ENCODE measurements around the gene ELP1.
"Not testable (repeated sequence)": the region's sequence is repeated elsewhere in the genome, so short reads cannot be mapped to it uniquely, and the experiment has no call there.

ELP1 gene

GRCh38 chr9:108924466-108924865 is 9.5 kb downstream of the ELP1 start:
- no peak for DNase-seq (ENCODE audit: low read depth in 2 of 2)

DNA sequence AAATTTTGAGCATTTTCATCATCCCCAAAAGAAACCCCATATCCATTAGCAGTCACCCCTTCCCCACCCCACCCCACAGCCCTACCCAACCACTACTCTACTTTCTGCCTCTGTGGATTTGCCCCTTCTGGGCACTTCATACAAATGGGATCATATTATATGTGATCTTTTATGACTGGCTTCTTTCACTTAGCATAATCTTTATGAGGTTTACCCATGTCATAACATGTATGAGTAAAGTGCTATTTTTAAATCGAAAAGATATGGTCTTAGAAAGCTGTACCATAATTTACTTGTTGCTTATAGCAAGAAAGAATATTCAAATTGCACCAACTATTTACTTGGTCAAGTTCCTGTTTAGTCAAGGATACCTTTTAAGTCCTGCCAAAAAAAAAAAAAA is 12.7 kb downstream of the ELP1 start:
- no peak for DNase-seq (ENCODE audit: low read depth in 2 of 2)

GRCh38 chr9:108920401-108920800 is 13.5 kb downstream of the ELP1 start:
- not testable (repeated sequence) for DNase-seq (ENCODE audit: low read depth in 2 of 2)

DNA sequence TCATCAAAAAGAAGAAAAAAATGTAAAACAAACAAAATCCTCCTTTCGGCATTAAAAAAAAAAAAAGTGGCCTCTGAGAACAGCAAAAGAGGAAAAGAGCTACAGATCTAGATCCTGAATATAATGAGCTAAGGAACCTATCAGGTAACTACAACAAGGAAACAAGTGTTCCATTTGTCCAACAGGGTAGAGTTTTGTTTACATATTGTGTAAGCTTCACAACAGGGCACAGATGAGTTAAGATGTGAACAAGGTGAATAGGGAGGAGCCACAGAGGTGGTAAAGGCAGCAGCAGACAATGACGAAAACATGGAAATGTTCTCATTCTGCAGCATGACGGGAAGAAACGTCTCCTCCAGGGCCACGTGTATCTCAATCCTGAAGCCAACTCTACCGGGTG is 14.4 kb downstream of the ELP1 start:
- DNase-seq (ENCODE audit: low read depth in 2 of 2): no peak

DNA sequence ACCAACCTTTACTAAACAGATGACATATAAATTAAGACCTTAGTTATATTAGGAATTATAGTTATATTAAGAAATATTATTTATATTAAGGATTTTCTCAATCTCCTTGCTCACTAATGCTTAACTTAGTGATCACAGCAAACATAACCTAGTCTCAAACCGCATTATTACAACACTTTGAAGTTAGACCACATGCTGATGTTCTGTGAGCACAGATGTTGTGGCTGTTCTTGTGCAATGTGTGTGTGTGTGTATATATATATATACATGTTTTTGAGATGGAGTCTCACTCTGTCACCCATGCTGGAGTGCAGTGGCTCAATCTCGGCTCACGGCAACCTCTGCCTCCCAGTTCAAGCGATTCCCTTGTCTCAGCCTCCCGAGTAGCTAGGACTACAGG is 20.5 kb downstream of the ELP1 start:
- no peak for DNase-seq (ENCODE audit: low read depth in 2 of 2)

DNA sequence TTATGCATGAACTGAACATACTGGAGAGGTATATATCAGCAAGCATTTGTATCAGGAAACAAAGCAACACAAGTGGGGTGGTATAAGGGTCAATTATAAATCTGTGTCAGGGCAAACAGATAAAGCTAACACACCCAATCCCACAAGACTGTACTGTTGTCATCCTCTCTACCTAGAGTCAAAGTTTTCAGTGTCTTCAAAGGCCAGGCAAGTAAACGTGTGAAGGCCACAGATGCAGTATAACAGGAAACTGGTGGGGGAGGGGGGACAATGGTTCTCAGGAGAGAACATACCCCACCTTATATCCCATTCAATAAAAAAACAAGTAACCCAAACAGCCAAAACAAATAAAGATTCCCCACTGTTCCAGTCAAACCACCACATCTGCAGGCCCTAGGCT is 22.1 kb downstream of the ELP1 start:
- DNase-seq (ENCODE audit: low read depth in 2 of 2): no peak

- no peak for DNase-seq (ENCODE audit: low read depth in 2 of 2)
These were observed 23.0 kb downstream of the ELP1 start for GRCh38 chr9:108910914-108911313.

GRCh38 chr9:108910402-108910801 is 23.5 kb downstream of the ELP1 start:
- no peak for DNase-seq (ENCODE audit: low read depth in 2 of 2)

DNA sequence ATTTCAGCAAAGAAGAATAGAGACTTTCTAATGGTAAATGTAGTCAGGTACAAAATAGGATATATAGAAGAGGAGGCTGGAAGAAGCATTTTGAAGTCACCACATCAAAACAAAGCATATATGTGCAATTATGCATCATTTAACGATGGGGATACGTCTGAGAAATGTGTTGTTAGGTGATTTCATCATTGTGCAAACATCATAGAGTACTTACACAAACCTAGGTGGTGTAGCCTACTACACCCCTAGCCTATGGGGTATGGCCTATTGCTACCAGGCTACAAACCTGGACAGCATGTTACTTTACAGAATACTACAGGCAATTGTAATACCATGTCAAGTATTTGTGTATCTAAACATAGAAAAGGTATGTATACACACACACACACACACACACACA is 28.4 kb downstream of the ELP1 start:
- no peak for DNase-seq (ENCODE audit: low read depth in 2 of 2)

DNA sequence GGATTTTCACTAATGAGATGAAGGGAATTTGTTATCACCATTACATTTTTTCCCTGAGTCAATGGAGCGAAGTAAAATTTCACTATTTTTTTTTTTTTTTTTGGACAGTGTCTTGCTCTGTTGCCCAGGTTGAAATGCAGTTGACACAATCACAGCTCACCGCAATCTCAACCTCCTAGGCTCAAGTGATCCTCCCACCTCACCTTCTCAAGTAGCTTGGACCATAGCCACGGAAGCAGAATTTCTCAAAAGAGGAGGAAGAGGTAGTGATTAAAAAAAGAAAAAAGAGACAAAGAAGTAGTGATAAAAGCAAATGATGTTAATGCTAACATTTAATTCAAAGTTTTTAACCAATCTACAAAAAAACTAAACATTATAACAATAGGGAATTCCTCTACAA is 29.8 kb downstream of the ELP1 start:
- no peak for DNase-seq (ENCODE audit: low read depth in 2 of 2)

GRCh38 chr9:108903420-108904103 is 30.4 kb downstream of the ELP1 start:
- no peak for DNase-seq (ENCODE audit: low read depth in 2 of 2)

GRCh38 chr9:108900176-108900575 is 33.7 kb downstream of the ELP1 start:
- no peak for DNase-seq (ENCODE audit: low read depth in 2 of 2)

DNA sequence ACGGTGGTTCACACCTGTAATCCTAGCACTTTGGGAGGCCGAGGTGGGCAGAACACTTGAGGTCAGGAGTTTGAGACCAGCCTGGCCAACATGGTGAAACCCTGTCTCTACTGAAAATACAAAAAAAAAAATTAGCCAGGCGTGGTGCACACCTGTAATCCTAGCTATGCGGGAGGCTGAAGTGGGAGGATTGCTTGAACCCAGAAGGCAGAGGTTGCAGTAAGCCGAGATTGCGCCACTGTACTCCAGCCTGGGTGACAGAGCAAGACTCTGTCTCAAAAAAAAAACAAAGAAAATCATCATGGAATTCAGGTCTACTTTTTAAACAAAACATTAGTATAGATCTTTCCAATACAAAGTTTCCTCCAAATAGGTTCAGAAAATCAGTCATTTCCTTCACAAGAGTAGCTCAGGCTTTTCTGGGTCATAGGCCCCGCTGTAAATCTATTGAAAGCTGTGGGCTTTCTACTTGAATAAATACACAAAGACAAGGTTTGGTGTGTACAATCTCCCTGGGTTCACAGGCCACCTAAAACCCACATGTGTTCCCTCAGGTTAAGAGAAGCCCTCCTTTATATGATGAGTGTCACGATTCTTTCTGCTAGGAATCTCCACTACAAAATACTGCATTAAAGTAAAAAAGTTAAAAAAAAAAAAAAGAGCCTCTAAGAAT is 34.8 kb downstream of the ELP1 start:
- not testable (repeated sequence) for DNase-seq (ENCODE audit: low read depth in 2 of 2)

DNA sequence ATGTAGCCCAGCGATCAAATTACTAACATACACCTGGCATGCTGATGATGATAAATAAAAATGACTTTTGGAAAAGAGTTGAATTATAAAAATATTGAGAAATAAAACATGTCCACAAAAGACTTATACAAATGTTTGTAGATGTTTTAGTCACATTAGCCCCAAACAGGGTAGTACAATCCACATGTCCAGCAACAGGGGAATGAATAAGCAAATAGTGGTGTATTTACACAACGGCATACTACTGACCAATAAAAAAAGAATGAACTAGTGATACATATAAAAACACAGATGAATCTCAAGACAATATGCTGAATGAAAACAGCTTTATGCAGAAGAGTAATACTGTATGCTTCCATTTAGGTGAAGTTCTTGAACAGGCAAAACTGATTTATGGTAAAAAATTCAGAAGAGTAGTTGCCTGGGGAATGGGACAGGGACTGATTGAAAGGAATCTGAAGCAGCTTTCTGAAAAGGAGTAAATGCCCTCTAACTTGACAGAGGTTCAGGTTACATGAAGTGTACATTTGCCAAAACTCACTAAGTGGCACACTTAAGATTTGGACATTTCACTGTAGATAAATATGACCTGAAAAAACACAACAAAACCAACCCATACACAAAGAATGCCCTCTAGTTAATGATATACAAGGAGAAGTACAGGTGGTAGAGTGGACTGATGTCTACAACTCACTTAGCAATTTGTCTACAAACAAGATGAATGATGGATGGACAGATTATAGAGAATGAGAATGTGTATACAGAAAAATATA is 36.4 kb downstream of the ELP1 start:
- no peak for DNase-seq (ENCODE audit: low read depth in 2 of 2)

GRCh38 chr9:108894225-108894997 is 39.5 kb downstream of the ELP1 start:
- no peak for DNase-seq (ENCODE audit: low read depth in 2 of 2)

DNA sequence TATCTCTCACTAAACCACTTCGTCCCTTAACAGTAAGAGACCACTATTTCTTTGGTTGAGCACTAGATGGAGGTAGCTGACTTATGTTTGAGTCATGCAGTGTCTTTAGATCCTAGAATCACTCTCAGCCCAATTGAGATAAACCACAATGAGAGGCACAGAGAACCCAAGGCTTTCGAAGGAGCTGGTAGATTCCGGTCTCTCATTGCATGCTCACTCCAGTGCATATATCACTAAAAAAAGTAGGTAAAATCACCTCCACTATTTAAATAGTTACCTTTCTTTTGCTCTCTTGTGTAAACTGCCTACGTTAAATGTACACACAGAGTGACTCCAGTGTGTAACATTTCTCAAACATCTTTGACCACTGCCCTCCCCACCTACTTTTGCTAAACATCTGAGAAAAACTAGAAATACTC is 44.3 kb downstream of the ELP1 start:
- no peak for DNase-seq (ENCODE audit: low read depth in 2 of 2)

- not testable (repeated sequence) for DNase-seq (ENCODE audit: low read depth in 2 of 2)
These were observed 47.2 kb downstream of the ELP1 start for GRCh38 chr9:108886594-108887271.

GRCh38 chr9:108885643-108886348 is 48.1 kb downstream of the ELP1 start:
- DNase-seq (ENCODE audit: low read depth in 2 of 2): no peak

GRCh38 chr9:108884701-108885100 is 49.2 kb downstream of the ELP1 start:
- no peak for DNase-seq (ENCODE audit: low read depth in 2 of 2)

GRCh38 chr9:108883085-108883484 is 50.8 kb downstream of the ELP1 start:
- no peak for DNase-seq (ENCODE audit: low read depth in 2 of 2)

Data from activated CD8-positive, alpha-beta memory T cell treated with anti-CD3 and anti-CD28 coated beads for 4 hours (primary cell).